ENCODE results near the gene VPS50. TPM values are rescaled to one million over a fixed set of nuclear protein-coding genes. Genes with fewer than 3 reads are reported as not detected.
A peak's percentile ranks its signal among the peaks of the same experiment; 100 is the strongest.

The VPS50 gene
- total RNA-seq, 1 donor from 2014 or later = 16.7 TPM

DNA sequence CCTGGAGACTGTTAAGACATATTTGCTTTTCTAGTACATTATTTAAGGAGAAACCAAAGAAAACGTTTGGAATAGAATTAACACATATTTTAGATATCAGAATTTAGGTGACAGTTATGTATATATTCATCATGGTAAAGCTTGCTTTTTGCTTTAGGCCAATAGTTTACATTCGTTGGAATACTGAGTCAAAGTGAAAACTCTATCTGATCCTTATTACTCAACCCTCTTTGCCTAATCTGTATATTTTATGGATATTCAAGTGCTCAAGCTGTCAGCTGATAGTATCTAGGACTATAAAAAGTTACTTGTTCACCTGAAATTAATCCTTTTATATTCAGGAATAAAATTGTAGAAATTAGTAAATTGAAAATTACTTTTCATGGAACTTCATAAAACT is 61.1 kb downstream of the VPS50 start:
- H3K27me3 Mint-ChIP-seq (ENCODE audit: low read depth) = no peaks in the 10 kb centered on the region
- H3K4me3 Mint-ChIP-seq (ENCODE audit: unreplicated experiment) = no peak overlapping the region
- H3K9me3 Mint-ChIP-seq (ENCODE audit: low read depth) = no peaks in the 10 kb centered on the region
- no peak overlapping the region for H3K27ac Mint-ChIP-seq (ENCODE audit: unreplicated experiment)
- DNase-seq (ENCODE audit: low spot score) = no peak
- H3K36me3 Mint-ChIP-seq (ENCODE audit: low read depth) = peaks cover 3% of the 10 kb centered on the region
- peaks cover 4% of the 10 kb centered on the region for H3K4me1 Mint-ChIP-seq (ENCODE audit: low read depth)
- TF ChIP-seq, protein P1, sequence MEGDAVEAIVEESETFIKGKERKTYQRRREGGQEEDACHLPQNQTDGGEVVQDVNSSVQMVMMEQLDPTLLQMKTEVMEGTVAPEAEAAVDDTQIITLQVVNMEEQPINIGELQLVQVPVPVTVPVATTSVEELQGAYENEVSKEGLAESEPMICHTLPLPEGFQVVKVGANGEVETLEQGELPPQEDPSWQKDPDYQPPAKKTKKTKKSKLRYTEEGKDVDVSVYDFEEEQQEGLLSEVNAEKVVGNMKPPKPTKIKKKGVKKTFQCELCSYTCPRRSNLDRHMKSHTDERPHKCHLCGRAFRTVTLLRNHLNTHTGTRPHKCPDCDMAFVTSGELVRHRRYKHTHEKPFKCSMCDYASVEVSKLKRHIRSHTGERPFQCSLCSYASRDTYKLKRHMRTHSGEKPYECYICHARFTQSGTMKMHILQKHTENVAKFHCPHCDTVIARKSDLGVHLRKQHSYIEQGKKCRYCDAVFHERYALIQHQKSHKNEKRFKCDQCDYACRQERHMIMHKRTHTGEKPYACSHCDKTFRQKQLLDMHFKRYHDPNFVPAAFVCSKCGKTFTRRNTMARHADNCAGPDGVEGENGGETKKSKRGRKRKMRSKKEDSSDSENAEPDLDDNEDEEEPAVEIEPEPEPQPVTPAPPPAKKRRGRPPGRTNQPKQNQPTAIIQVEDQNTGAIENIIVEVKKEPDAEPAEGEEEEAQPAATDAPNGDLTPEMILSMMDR (IDR thresholded peaks at IDR 0.05) = no peak

DNA sequence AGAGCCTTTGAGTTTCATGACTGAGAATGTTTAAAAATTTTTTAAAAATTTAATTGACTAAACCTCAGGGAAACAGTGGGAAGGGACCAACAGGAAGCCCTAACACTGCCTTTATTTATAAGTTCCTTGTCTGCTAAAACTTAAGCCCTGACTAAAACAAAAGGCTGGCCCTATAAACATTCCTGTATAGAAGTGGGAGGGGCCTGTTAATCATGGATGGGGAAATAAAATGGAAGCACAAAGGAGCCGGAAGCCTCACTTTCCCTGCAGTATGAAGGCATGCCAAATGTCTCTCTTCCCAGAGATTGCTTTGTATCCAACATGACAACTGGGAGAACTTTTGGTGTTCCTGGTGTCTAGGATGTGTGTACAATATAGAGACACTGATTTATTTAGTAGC is 66.0 kb downstream of the VPS50 start:
- Mint-ChIP-seq H3K4me3 (ENCODE audit: unreplicated experiment) (no peak overlapping the region), H3K4me1 (ENCODE audit: low read depth) (peaks cover 17% of the 10 kb centered on the region), H3K36me3 (ENCODE audit: low read depth) (peaks cover 3% of the 10 kb centered on the region), H3K27ac (ENCODE audit: unreplicated experiment) (peak overlapping the region; percentile 54), H3K27me3 (ENCODE audit: low read depth) (no peaks in the 10 kb centered on the region), H3K9me3 (ENCODE audit: low read depth) (no peaks in the 10 kb centered on the region)
- DNase-seq (ENCODE audit: low spot score) = no peak
- TF ChIP-seq, protein P1 (IDR thresholded peaks at IDR 0.05) = no peak

DNA sequence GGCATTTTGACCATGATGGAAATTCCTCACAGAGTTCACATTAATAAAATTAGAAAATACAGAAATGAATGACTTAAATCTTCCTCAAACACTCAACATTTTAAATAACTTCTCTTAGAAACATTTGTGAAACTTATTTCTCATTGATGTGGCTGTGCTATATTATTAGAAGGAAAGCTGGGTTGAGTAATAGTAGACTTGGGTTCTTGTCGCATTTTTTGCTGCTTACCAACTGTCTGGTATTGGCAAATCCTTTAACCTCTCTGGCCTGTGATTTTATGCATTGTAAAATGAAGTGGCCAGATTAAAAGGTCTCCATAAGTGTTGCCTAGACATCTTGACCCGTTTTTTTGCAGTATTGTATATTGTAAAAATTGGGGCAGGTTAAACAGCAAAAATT is 66.5 kb downstream of the VPS50 start:
- no peak for DNase-seq (ENCODE audit: low spot score)
- no peak overlapping the region for H3K4me3 Mint-ChIP-seq (ENCODE audit: unreplicated experiment)
- no peaks in the 10 kb centered on the region for H3K27me3 Mint-ChIP-seq (ENCODE audit: low read depth)
- peak overlapping the region; percentile 54 for H3K27ac Mint-ChIP-seq (ENCODE audit: unreplicated experiment)
- TF ChIP-seq, protein P1 (IDR thresholded peaks at IDR 0.05) = no peak
- peaks cover 3% of the 10 kb centered on the region for H3K36me3 Mint-ChIP-seq (ENCODE audit: low read depth)
- H3K4me1 Mint-ChIP-seq (ENCODE audit: low read depth) = peaks cover 17% of the 10 kb centered on the region
- H3K9me3 Mint-ChIP-seq (ENCODE audit: low read depth) = no peaks in the 10 kb centered on the region

DNA sequence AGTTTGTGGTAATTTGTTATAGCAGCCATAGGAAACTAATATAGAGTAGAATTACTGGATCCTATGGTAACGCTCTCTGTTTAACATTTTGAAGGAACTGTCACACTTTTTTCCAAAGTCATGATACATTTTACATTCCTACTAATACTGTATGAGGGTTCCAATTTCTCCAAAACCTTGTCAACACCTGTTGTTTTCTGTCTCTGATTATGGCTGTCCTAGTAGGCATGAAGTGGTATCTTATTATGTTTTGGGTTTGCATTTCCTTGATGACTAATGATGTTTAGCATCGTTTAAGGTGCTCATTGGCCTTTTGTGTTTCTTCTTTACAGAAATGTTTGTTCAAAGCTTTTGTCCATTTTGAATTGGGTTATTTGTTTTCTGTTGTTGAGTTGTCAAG is 69.6 kb downstream of the VPS50 start:
- no peaks in the 10 kb centered on the region for H3K27me3 Mint-ChIP-seq (ENCODE audit: low read depth)

DNA sequence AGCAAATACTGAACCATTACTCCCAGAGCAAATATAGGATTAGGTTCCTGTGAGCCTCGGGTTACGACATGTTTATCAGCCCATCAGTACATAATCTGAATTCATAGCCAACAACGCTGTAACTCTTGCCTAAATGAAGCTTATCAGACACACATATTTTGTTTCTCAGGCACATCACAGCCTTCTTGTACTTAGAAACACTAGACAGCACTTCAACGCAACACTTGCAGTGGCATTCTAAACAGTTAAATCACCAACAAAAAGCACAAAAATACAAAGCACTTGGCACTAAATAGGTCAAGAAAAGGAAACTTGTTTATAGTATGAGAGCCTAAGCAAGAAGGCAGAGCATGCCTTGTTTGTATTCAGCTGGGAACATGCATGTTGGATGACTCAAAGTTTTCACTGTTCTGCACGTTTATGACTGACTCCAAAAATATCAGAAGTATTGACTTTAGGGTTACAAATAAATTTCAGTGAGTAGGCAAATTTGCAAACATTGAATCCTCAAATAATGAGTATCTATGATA is 75.0 kb downstream of the VPS50 start:
- Mint-ChIP-seq H3K4me1 (ENCODE audit: low read depth) (peaks cover 13% of the 10 kb centered on the region), H3K27me3 (ENCODE audit: low read depth) (no peaks in the 10 kb centered on the region), H3K27ac (ENCODE audit: unreplicated experiment) (no peak overlapping the region), H3K4me3 (ENCODE audit: unreplicated experiment) (no peak overlapping the region), H3K36me3 (ENCODE audit: low read depth) (peaks cover 3% of the 10 kb centered on the region), H3K9me3 (ENCODE audit: low read depth) (no peaks in the 10 kb centered on the region)
- TF ChIP-seq, protein P1 (IDR thresholded peaks at IDR 0.05) = no peak
- DNase-seq (ENCODE audit: low spot score) = no peak

More for the DNA sequence above, 69.6 kb downstream of the VPS50 start:
- DNase-seq (ENCODE audit: low spot score) = no peak
- TF ChIP-seq, protein P1 (IDR thresholded peaks at IDR 0.05) = no peak
- no peak overlapping the region for H3K27ac Mint-ChIP-seq (ENCODE audit: unreplicated experiment)
- peaks cover 17% of the 10 kb centered on the region for H3K4me1 Mint-ChIP-seq (ENCODE audit: low read depth)
- H3K4me3 Mint-ChIP-seq (ENCODE audit: unreplicated experiment) = no peak overlapping the region
- no peaks in the 10 kb centered on the region for H3K9me3 Mint-ChIP-seq (ENCODE audit: low read depth)
- H3K36me3 Mint-ChIP-seq (ENCODE audit: low read depth) = peaks cover 2% of the 10 kb centered on the region

All from chondrocyte (in vitro differentiated cells).